ENCODE data around the gene FBXO5.

FBXO5 gene

DNA sequence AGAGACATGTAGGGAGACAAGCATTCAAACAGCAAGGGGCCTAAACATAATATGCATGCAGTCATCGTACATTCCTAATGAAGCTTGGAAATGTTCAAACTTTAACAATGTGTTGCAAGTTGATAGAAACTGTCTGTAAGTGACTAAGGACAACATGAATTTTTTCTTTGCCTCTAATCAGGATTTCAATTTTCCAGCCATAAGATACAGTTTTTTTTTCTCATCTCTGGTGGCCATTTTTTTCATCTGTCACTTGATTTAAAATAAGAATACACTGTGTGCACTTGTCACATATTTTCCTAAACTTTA lies 41.8 kb upstream of the FBXO5 start:
- no peak; the same call in 2 of the 3 replicates for ATAC-seq
- TF ChIP-seq ESRRG (CRISPR knock-in tag; IDR thresholded peaks at IDR 0.05) (no peak), SNAI2 (CRISPR knock-in tag; IDR thresholded peaks at IDR 0.05) (no peak)
- TF ChIP-seq, protein P1, sequence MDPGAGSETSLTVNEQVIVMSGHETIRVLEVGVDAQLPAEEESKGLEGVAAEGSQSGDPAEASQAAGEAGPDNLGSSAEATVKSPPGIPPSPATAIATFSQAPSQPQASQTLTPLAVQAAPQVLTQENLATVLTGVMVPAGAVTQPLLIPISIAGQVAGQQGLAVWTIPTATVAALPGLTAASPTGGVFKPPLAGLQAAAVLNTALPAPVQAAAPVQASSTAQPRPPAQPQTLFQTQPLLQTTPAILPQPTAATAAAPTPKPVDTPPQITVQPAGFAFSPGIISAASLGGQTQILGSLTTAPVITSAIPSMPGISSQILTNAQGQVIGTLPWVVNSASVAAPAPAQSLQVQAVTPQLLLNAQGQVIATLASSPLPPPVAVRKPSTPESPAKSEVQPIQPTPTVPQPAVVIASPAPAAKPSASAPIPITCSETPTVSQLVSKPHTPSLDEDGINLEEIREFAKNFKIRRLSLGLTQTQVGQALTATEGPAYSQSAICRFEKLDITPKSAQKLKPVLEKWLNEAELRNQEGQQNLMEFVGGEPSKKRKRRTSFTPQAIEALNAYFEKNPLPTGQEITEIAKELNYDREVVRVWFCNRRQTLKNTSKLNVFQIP (CRISPR knock-in tag; IDR thresholded peaks at IDR 0.05; ENCODE audit: borderline replicate concordance, low read depth): no peak
- TF ChIP-seq, protein P2, sequence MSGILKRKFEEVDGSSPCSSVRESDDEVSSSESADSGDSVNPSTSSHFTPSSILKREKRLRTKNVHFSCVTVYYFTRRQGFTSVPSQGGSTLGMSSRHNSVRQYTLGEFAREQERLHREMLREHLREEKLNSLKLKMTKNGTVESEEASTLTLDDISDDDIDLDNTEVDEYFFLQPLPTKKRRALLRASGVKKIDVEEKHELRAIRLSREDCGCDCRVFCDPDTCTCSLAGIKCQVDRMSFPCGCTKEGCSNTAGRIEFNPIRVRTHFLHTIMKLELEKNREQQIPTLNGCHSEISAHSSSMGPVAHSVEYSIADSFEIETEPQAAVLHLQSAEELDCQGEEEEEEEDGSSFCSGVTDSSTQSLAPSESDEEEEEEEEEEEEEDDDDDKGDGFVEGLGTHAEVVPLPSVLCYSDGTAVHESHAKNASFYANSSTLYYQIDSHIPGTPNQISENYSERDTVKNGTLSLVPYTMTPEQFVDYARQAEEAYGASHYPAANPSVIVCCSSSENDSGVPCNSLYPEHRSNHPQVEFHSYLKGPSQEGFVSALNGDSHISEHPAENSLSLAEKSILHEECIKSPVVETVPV (CRISPR knock-in tag; IDR thresholded peaks at IDR 0.05): no peak

DNA sequence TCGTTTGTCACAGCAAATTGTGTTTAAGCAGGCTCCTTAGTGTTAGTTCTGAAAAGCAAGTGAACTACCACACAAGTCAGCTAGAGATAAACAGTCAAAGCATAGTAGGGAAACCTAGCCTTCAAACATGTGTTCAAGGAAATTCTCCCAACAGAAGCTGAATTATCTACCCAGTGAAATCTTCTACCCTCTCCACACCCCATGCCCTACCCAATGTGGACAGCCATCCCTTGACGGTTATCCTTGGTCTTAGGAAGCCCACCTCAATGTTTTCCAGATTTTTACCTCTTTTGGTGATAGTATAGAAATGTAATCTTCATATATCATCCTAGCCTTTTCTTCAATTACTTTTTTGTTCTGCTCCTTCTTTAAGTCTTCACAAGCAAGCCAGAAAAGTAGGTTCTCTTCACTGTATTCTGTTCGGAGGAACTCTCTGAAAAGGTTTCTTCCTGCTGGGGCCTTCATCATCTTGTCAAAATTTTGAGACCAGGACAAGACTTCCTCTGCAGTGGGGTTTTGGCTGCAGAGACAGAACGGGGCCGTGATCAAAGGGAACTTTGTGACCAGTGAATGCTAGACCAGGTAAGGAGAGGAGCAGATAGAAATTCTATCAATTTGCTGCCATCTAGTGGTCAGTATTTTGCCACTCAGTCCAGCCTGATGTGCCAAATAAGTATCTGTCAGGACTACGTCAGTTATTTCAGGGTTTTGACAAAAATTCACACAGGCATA lies 41.3 kb upstream of the FBXO5 start:
- ATAC-seq: peak; percentile 100

DNA sequence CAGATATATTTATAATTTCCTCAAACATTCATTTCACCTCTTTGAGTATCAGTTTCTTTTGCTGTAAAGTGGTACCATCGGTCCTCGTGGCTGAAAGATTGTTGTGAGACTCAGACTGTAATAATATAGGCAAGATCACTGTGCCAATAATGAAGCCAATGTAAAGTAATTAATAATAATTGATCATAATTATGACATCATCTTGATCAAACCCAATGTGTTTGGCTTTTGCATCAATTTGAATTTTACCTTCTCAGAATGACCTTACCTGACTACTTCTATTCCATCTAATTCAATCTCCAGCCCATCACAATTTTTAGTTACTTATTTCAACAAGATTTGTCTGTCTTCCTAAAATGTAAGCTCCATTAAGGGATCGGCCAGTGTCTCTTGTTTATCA lies 35.5 kb upstream of the FBXO5 start:
- ATAC-seq: no peak
- no peak for TF ChIP-seq ZNF70 (CRISPR knock-in tag; IDR thresholded peaks at IDR 0.05)
- TF ChIP-seq, protein P3, sequence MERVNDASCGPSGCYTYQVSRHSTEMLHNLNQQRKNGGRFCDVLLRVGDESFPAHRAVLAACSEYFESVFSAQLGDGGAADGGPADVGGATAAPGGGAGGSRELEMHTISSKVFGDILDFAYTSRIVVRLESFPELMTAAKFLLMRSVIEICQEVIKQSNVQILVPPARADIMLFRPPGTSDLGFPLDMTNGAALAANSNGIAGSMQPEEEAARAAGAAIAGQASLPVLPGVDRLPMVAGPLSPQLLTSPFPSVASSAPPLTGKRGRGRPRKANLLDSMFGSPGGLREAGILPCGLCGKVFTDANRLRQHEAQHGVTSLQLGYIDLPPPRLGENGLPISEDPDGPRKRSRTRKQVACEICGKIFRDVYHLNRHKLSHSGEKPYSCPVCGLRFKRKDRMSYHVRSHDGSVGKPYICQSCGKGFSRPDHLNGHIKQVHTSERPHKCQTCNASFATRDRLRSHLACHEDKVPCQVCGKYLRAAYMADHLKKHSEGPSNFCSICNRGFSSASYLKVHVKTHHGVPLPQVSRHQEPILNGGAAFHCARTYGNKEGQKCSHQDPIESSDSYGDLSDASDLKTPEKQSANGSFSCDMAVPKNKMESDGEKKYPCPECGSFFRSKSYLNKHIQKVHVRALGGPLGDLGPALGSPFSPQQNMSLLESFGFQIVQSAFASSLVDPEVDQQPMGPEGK (CRISPR knock-in tag; IDR thresholded peaks at IDR 0.05; ENCODE audit: borderline replicate concordance): no peak
- no peak for TF ChIP-seq ARNTL (CRISPR knock-in tag; IDR thresholded peaks at IDR 0.05; ENCODE audit: borderline replicate concordance, low read depth)
- TF ChIP-seq ZNF565 (CRISPR knock-in tag; conservative IDR thresholded peaks at IDR 0.05; ENCODE audit: low read depth): no peak
- no peak for TF ChIP-seq ESRRG (CRISPR knock-in tag; IDR thresholded peaks at IDR 0.05)
- TF ChIP-seq CSDC2 (CRISPR knock-in tag; IDR thresholded peaks at IDR 0.05): no peak
- no peak for TF ChIP-seq GLIS3 (CRISPR knock-in tag; IDR thresholded peaks at IDR 0.05)

More for the DNA sequence above, 41.3 kb upstream of the FBXO5 start:
- TF ChIP-seq, protein P3 (CRISPR knock-in tag; IDR thresholded peaks at IDR 0.05; ENCODE audit: borderline replicate concordance): no peak
- TF ChIP-seq ZFP3 (CRISPR knock-in tag; IDR thresholded peaks at IDR 0.05) (no peak), ZNF70 (CRISPR knock-in tag; IDR thresholded peaks at IDR 0.05) (no peak), TCF4 (CRISPR knock-in tag; IDR thresholded peaks at IDR 0.05; ENCODE audit: borderline replicate concordance) (no peak), GLIS3 (CRISPR knock-in tag; IDR thresholded peaks at IDR 0.05) (no peak), ZNF565 (CRISPR knock-in tag; conservative IDR thresholded peaks at IDR 0.05; ENCODE audit: low read depth) (no peak)
- TF ChIP-seq, protein P4, sequence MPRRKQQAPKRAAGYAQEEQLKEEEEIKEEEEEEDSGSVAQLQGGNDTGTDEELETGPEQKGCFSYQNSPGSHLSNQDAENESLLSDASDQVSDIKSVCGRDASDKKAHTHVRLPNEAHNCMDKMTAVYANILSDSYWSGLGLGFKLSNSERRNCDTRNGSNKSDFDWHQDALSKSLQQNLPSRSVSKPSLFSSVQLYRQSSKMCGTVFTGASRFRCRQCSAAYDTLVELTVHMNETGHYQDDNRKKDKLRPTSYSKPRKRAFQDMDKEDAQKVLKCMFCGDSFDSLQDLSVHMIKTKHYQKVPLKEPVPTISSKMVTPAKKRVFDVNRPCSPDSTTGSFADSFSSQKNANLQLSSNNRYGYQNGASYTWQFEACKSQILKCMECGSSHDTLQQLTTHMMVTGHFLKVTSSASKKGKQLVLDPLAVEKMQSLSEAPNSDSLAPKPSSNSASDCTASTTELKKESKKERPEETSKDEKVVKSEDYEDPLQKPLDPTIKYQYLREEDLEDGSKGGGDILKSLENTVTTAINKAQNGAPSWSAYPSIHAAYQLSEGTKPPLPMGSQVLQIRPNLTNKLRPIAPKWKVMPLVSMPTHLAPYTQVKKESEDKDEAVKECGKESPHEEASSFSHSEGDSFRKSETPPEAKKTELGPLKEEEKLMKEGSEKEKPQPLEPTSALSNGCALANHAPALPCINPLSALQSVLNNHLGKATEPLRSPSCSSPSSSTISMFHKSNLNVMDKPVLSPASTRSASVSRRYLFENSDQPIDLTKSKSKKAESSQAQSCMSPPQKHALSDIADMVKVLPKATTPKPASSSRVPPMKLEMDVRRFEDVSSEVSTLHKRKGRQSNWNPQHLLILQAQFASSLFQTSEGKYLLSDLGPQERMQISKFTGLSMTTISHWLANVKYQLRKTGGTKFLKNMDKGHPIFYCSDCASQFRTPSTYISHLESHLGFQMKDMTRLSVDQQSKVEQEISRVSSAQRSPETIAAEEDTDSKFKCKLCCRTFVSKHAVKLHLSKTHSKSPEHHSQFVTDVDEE (CRISPR knock-in tag; IDR thresholded peaks at IDR 0.05): no peak

DNA sequence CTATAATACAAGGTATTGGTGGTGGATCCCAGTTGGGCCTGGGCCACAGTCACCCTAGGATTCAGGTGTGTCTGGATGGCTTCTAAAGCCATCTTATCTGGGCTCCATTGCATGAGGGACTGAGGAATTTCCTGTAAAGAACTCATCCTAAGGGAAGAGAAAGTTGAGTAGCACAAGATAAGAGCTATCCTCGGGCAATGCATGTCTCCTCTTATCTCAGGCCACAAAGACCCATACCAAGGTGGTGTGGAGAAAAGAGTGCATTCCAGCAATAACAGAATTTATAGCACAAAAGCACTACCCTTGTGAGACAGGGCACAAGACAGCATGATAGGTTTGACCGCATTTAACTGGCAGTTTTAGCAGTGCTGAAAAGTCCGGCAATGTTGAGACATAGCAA lies 34.0 kb upstream of the FBXO5 start:
- TF ChIP-seq ZFP3 (CRISPR knock-in tag; IDR thresholded peaks at IDR 0.05): no peak
- no peak for TF ChIP-seq PPARA (CRISPR knock-in tag; IDR thresholded peaks at IDR 0.05; ENCODE audit: borderline replicate concordance)
- no peak for TF ChIP-seq BACH2 (CRISPR knock-in tag; IDR thresholded peaks at IDR 0.05; ENCODE audit: borderline replicate concordance)
- TF ChIP-seq, protein P1 (CRISPR knock-in tag; IDR thresholded peaks at IDR 0.05; ENCODE audit: borderline replicate concordance, low read depth): no peak
- no peak for TF ChIP-seq TOX (CRISPR knock-in tag; IDR thresholded peaks at IDR 0.05; ENCODE audit: borderline replicate concordance)
- TF ChIP-seq GLIS3 (CRISPR knock-in tag; IDR thresholded peaks at IDR 0.05): no peak
- no peak for TF ChIP-seq ZNF565 (CRISPR knock-in tag; conservative IDR thresholded peaks at IDR 0.05; ENCODE audit: low read depth)
- no peak for ATAC-seq
